Measurements from ENCODE around the gene CAPSL.

GRCh38 chr5:35870605-35871004, 67.8 kb downstream of the CAPSL start:
- TF ChIP-seq, protein P1, sequence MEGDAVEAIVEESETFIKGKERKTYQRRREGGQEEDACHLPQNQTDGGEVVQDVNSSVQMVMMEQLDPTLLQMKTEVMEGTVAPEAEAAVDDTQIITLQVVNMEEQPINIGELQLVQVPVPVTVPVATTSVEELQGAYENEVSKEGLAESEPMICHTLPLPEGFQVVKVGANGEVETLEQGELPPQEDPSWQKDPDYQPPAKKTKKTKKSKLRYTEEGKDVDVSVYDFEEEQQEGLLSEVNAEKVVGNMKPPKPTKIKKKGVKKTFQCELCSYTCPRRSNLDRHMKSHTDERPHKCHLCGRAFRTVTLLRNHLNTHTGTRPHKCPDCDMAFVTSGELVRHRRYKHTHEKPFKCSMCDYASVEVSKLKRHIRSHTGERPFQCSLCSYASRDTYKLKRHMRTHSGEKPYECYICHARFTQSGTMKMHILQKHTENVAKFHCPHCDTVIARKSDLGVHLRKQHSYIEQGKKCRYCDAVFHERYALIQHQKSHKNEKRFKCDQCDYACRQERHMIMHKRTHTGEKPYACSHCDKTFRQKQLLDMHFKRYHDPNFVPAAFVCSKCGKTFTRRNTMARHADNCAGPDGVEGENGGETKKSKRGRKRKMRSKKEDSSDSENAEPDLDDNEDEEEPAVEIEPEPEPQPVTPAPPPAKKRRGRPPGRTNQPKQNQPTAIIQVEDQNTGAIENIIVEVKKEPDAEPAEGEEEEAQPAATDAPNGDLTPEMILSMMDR (IDR thresholded peaks at IDR 0.05): no peak
- TF ChIP-seq POLR2A (IDR thresholded peaks at IDR 0.05): no peak
